ENCODE measurements around the gene NR2F6.

- TF ChIP-seq CTCF (optimal IDR thresholded peaks at IDR 0.05 in 1 of 3, IDR thresholded peaks at IDR 0.05 in 1 of 3, conservative IDR thresholded peaks at IDR 0.05 in 1 of 3; ENCODE audit: extremely low read depth in 1 of 3, insufficient read depth in 2 of 3, low read length in 3 of 3) (no peak), EZH2 (IDR thresholded peaks at IDR 0.05; ENCODE audit: low read length) (no peak)
These were observed 48.1 kb downstream of the NR2F6 start for GRCh38 chr19:17197666-17198065.

Data from keratinocyte (primary cell).